Measurements from ENCODE around the gene KCNG2. TPM values are rescaled to one million over a fixed set of nuclear protein-coding genes. Genes with fewer than 3 reads are reported as not detected.

The KCNG2 gene
- polyA plus RNA-seq, 1 of the 3 experiments (the other 2 are of a cell fraction): not detected

GRCh38 chr18:79853993-79854364, 56.2 kb downstream of the KCNG2 start:
- no peak overlapping the region for H3K4me3 ChIP-seq (ENCODE audit: low read depth in 2 of 2, low read length in 1 of 2)
- H3K27me3 ChIP-seq (ENCODE audit: insufficient read depth): peaks cover 64% of the 10 kb centered on the region
- no peaks in the 10 kb centered on the region for H3F3A ChIP-seq (replicated peaks; ENCODE audit: insufficient read depth)
- WGBS (ENCODE audit: low lambda C conversion rate): 49% methylated on average over 5 of the region's 15 CpGs
- ChIA-PET POLR2A (no interaction called here), CTCF (interaction anchor here (1.1 kb wide), 1 partner anchor 14 kb away, joined by 3 read pairs; no protein-coding TSS in a partner anchor)
- no peak overlapping the region for H3K9ac ChIP-seq
- DNase-seq: no peak
- no peak overlapping the region for H3K4me2 ChIP-seq
- no peaks in the 10 kb centered on the region for H3K79me2 ChIP-seq (ENCODE audit: insufficient read depth)
- peaks cover 0 to 2% of the 10 kb centered on the region in 2 experiments; a peak in 1 of 4 replicates for H3K4me1 ChIP-seq (ENCODE audit: control insufficient read depth in 1 of 2, insufficient read depth in 2 of 2, low read depth in 1 of 2, low read length in 1 of 2)
- H2AFZ ChIP-seq (ENCODE audit: low read depth): no peak overlapping the region
- no peaks in the 10 kb centered on the region for H3K9me2 ChIP-seq
- H3K36me3 ChIP-seq (replicated peaks in 1 of 2; ENCODE audit: control insufficient read depth in 1 of 2, insufficient read depth in 2 of 2, low read length in 1 of 2): no peaks in the 10 kb centered on the region
- TF ChIP-seq USF1 (IDR thresholded peaks at IDR 0.05; ENCODE audit: borderline replicate concordance, low read depth) (no peak), MEF2A (IDR thresholded peaks at IDR 0.05; ENCODE audit: borderline replicate concordance, low read depth) (no peak), JUND (IDR thresholded peaks at IDR 0.05) (no peak), FOXJ3 (CRISPR knock-in tag; IDR thresholded peaks at IDR 0.05) (no peak), TEAD4 (IDR thresholded peaks at IDR 0.05; ENCODE audit: borderline replicate concordance, insufficient read depth) (no peak), USF2 (IDR thresholded peaks at IDR 0.05; ENCODE audit: borderline replicate concordance, low read depth, low read length) (no peak), MAX (IDR thresholded peaks at IDR 0.05; ENCODE audit: low read depth) (no peak), PBX3 (IDR thresholded peaks at IDR 0.05) (no peak), GATA2 (CRISPR knock-in tag; IDR thresholded peaks at IDR 0.05) (no peak), ELF1 (IDR thresholded peaks at IDR 0.05) (no peak), NFIC (IDR thresholded peaks at IDR 0.05; ENCODE audit: borderline replicate concordance) (no peak), RFX5 (IDR thresholded peaks at IDR 0.05; ENCODE audit: low read length) (no peak), GABPA (IDR thresholded peaks at IDR 0.05; ENCODE audit: low read depth) (no peak), SMC3 (IDR thresholded peaks at IDR 0.05; ENCODE audit: low read depth, low read length) (no peak), CHD2 (IDR thresholded peaks at IDR 0.05; ENCODE audit: low read length, partially characterized antibody) (no peak), POLR2AphosphoS5 (IDR thresholded peaks at IDR 0.05; ENCODE audit: low read depth, low read length) (no peak), SIN3A (IDR thresholded peaks at IDR 0.05; ENCODE audit: borderline replicate concordance, low read depth, low read length) (no peak)
- TF ChIP-seq, protein P1, sequence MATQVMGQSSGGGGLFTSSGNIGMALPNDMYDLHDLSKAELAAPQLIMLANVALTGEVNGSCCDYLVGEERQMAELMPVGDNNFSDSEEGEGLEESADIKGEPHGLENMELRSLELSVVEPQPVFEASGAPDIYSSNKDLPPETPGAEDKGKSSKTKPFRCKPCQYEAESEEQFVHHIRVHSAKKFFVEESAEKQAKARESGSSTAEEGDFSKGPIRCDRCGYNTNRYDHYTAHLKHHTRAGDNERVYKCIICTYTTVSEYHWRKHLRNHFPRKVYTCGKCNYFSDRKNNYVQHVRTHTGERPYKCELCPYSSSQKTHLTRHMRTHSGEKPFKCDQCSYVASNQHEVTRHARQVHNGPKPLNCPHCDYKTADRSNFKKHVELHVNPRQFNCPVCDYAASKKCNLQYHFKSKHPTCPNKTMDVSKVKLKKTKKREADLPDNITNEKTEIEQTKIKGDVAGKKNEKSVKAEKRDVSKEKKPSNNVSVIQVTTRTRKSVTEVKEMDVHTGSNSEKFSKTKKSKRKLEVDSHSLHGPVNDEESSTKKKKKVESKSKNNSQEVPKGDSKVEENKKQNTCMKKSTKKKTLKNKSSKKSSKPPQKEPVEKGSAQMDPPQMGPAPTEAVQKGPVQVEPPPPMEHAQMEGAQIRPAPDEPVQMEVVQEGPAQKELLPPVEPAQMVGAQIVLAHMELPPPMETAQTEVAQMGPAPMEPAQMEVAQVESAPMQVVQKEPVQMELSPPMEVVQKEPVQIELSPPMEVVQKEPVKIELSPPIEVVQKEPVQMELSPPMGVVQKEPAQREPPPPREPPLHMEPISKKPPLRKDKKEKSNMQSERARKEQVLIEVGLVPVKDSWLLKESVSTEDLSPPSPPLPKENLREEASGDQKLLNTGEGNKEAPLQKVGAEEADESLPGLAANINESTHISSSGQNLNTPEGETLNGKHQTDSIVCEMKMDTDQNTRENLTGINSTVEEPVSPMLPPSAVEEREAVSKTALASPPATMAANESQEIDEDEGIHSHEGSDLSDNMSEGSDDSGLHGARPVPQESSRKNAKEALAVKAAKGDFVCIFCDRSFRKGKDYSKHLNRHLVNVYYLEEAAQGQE (IDR thresholded peaks at IDR 0.05; ENCODE audit: low read depth, low read length): no peak
- H3K9me3 ChIP-seq: no peaks in the 10 kb centered on the region
- no peaks in the 10 kb centered on the region for H4K20me1 ChIP-seq (ENCODE audit: insufficient read depth)
- H3K27ac ChIP-seq (ENCODE audit: low read depth in 2 of 2, low read length in 1 of 2): no peak overlapping the region

Data from SK-N-SH (cell line).